ENCODE results near the gene PTPRN. TPM values are rescaled to one million over a fixed set of nuclear protein-coding genes. Genes with fewer than 3 reads are reported as not detected.

Gene PTPRN
- total and polyA plus RNA-seq, 3 experiments from 2014 or later, result 0.11 TPM; not detected in 2

GRCh38 chr2:219296142-219296541, 13.1 kb downstream of the PTPRN start:
- H3K4me3 Mint-ChIP-seq, result no peak overlapping the region
- Histone ChIP-seq H3K27me3 (ENCODE audit: insufficient read depth, low read length, poor library complexity, severe bottlenecking) (peaks cover 4% of the 10 kb centered on the region), H3K4me3 (ENCODE audit: low read length) (no peak overlapping the region), H3K27ac (ENCODE audit: low read depth, low read length) (no peak overlapping the region), H3K4me1 (ENCODE audit: insufficient read depth, low read length) (peaks cover 22% of the 10 kb centered on the region), H3K36me3 (ENCODE audit: insufficient read depth, low read length) (no peaks in the 10 kb centered on the region), H3K9me3 (ENCODE audit: low read length) (no peaks in the 10 kb centered on the region)
- DNase-seq, result no peak
- H3K4me1 Mint-ChIP-seq, result peaks cover 10 to 21% (median 16%) of the 10 kb centered on the region in 3 donors
- CTCF ChIA-PET, result interaction anchor here (1.5 to 7.4 kb wide), 13 partner anchors 16 to 241 kb away, joined by 7 to 258 read pairs (median 35); partner anchors contain the start of genes ABCB6, ANKZF1, ATG9A and CNPPD1
- POLR2A ChIA-PET, result no interaction called here
- H3K27ac Mint-ChIP-seq, result peak overlapping the region in 3 of 8 donors; percentile 68 to 93 (median 71)
- no peaks in the 10 kb centered on the region for H3K36me3 Mint-ChIP-seq
- H3K27me3 Mint-ChIP-seq, result peaks cover 11% of the 10 kb centered on the region in 2 donors
- H3K9me3 Mint-ChIP-seq, result no peaks in the 10 kb centered on the region

- peaks cover 4% of the 10 kb centered on the region for H3K27me3 ChIP-seq (ENCODE audit: insufficient read depth, low read length, poor library complexity, severe bottlenecking)
- H3K9me3 Mint-ChIP-seq, result no peaks in the 10 kb centered on the region
- no peaks in the 10 kb centered on the region for H3K36me3 Mint-ChIP-seq
- peak overlapping the region; percentile 54 to 81 (median 75) for H3K4me3 Mint-ChIP-seq
- no peaks in the 10 kb centered on the region for H3K9me3 ChIP-seq (ENCODE audit: low read length)
- no peaks in the 10 kb centered on the region for H3K36me3 ChIP-seq (ENCODE audit: insufficient read depth, low read length)
- peaks cover 10 to 21% (median 16%) of the 10 kb centered on the region in 3 donors for H3K4me1 Mint-ChIP-seq
- H3K27ac Mint-ChIP-seq, result peak overlapping the region in 7 of 8 donors; percentile 29 to 96 (median 86)
- ChIA-PET CTCF (interaction anchor here (0.5 to 7.4 kb wide), 55 partner anchors 9 to 298 kb away, joined by 3 to 258 read pairs (median 5); partner anchors contain the start of genes ABCB6, ANKZF1, ATG9A and CNPPD1), POLR2A (interaction anchor here (0.8 to 2.3 kb wide), 13 partner anchors 9 to 118 kb away, joined by 3 to 24 read pairs (median 5); partner anchors contain the start of genes ANKZF1, ATG9A, CNPPD1 and DNAJB2)
- peak overlapping the region; percentile 55 for H3K27ac ChIP-seq (ENCODE audit: low read depth, low read length)
- peak; percentile 83 to 92 (median 88) for DNase-seq
- peak overlapping the region; percentile 51 for H3K4me3 ChIP-seq (ENCODE audit: low read length)
- H3K4me1 ChIP-seq (ENCODE audit: insufficient read depth, low read length), result peaks cover 22% of the 10 kb centered on the region
- H3K27me3 Mint-ChIP-seq, result peaks cover 5 to 6% of the 10 kb centered on the region in 2 donors
Measured at GRCh38 chr2:219294356-219295351, 14.5 kb downstream of the PTPRN start.

GRCh38 chr2:219293736-219294231, 15.4 kb downstream of the PTPRN start:
- H3K9me3 ChIP-seq (ENCODE audit: low read length), result no peaks in the 10 kb centered on the region
- H3K4me1 ChIP-seq (ENCODE audit: insufficient read depth, low read length), result peaks cover 18% of the 10 kb centered on the region
- H3K4me1 Mint-ChIP-seq, result peaks cover 10 to 19% (median 16%) of the 10 kb centered on the region in 3 donors
- no peaks in the 10 kb centered on the region for H3K36me3 Mint-ChIP-seq
- DNase-seq, result no peak
- H3K36me3 ChIP-seq (ENCODE audit: insufficient read depth, low read length), result no peaks in the 10 kb centered on the region
- peaks cover under 1 to 2% of the 10 kb centered on the region in 2 donors for H3K27me3 Mint-ChIP-seq
- ChIA-PET CTCF (interaction anchor here (0.9 to 7.4 kb wide), 15 partner anchors 14 to 236 kb away, joined by 3 to 258 read pairs (median 17); partner anchors contain the start of genes ABCB6, ANKZF1, ATG9A and CNPPD1), POLR2A (interaction anchor here (0.6 to 2.3 kb wide), 4 partner anchors 9 to 117 kb away, joined by 4 to 24 read pairs (median 8); partner anchors contain the start of genes CNPPD1 and DNAJB2)
- H3K4me3 ChIP-seq (ENCODE audit: low read length), result no peak overlapping the region
- H3K4me3 Mint-ChIP-seq, result peak overlapping the region; percentile 27 to 79 (median 56)
- H3K9me3 Mint-ChIP-seq, result no peaks in the 10 kb centered on the region
- H3K27ac Mint-ChIP-seq, result peak overlapping the region in 6 of 8 donors; percentile 67 to 93 (median 86)
- no peak overlapping the region for H3K27ac ChIP-seq (ENCODE audit: low read depth, low read length)
- no peaks in the 10 kb centered on the region for H3K27me3 ChIP-seq (ENCODE audit: insufficient read depth, low read length, poor library complexity, severe bottlenecking)

GRCh38 chr2:219292616-219293015, 16.6 kb downstream of the PTPRN start:
- DNase-seq, result no peak
- ChIA-PET POLR2A (interaction anchor here (1.0 kb wide), 1 partner anchor 14 kb away, joined by 7 read pairs; no protein-coding TSS in a partner anchor), CTCF (interaction anchor here (1.4 to 7.4 kb wide), 5 partner anchors 13 to 235 kb away, joined by 5 to 258 read pairs (median 68); partner anchors contain the start of genes ABCB6, CNPPD1, DNAJB2 and GLB1L)
- no peak overlapping the region for H3K27ac ChIP-seq (ENCODE audit: low read depth, low read length)
- H3K4me3 Mint-ChIP-seq, result peak overlapping the region in 1 of 7 donors; percentile 24
- H3K4me3 ChIP-seq (ENCODE audit: low read length), result no peak overlapping the region
- H3K9me3 Mint-ChIP-seq, result no peaks in the 10 kb centered on the region
- no peaks in the 10 kb centered on the region for H3K27me3 Mint-ChIP-seq
- H3K36me3 ChIP-seq (ENCODE audit: insufficient read depth, low read length), result no peaks in the 10 kb centered on the region
- peak overlapping the region in 5 of 8 donors; percentile 33 to 87 (median 54) for H3K27ac Mint-ChIP-seq
- H3K9me3 ChIP-seq (ENCODE audit: low read length), result no peaks in the 10 kb centered on the region
- no peaks in the 10 kb centered on the region for H3K27me3 ChIP-seq (ENCODE audit: insufficient read depth, low read length, poor library complexity, severe bottlenecking)
- H3K4me1 ChIP-seq (ENCODE audit: insufficient read depth, low read length), result peaks cover 17% of the 10 kb centered on the region
- peaks cover 10 to 16% (median 16%) of the 10 kb centered on the region in 3 donors for H3K4me1 Mint-ChIP-seq
- H3K36me3 Mint-ChIP-seq, result no peaks in the 10 kb centered on the region

- H3K27ac Mint-ChIP-seq, result peak overlapping the region in 5 of 8 donors; percentile 8 to 78 (median 33)
- Histone ChIP-seq H3K4me1 (ENCODE audit: insufficient read depth, low read length) (peaks cover 12% of the 10 kb centered on the region), H3K27me3 (ENCODE audit: insufficient read depth, low read length, poor library complexity, severe bottlenecking) (no peaks in the 10 kb centered on the region), H3K27ac (ENCODE audit: low read depth, low read length) (no peak overlapping the region), H3K9me3 (ENCODE audit: low read length) (no peaks in the 10 kb centered on the region), H3K4me3 (ENCODE audit: low read length) (no peak overlapping the region), H3K36me3 (ENCODE audit: insufficient read depth, low read length) (no peaks in the 10 kb centered on the region)
- peaks cover 10 to 16% (median 16%) of the 10 kb centered on the region in 3 donors for H3K4me1 Mint-ChIP-seq
- no peak for DNase-seq
- no peaks in the 10 kb centered on the region for H3K9me3 Mint-ChIP-seq
- POLR2A ChIA-PET, result interaction anchor here (0.7 to 1.3 kb wide), 3 partner anchors 12 to 77 kb away, joined by 3 to 7 read pairs (median 4); no protein-coding TSS in a partner anchor
- no peaks in the 10 kb centered on the region for H3K36me3 Mint-ChIP-seq
- peak overlapping the region in 1 of 7 donors; percentile 24 for H3K4me3 Mint-ChIP-seq
- H3K27me3 Mint-ChIP-seq, result no peaks in the 10 kb centered on the region
- CTCF ChIA-PET, result interaction anchor here (0.8 to 7.4 kb wide), 4 partner anchors 12 to 119 kb away, joined by 3 to 258 read pairs (median 54); partner anchors contain the start of genes CNPPD1, DNAJB2, GLB1L and SLC23A3
Measured at GRCh38 chr2:219291910-219292490, 17.2 kb downstream of the PTPRN start.

- CTCF ChIA-PET, result interaction anchor here (0.8 to 7.4 kb wide), 5 partner anchors 12 to 119 kb away, joined by 3 to 258 read pairs (median 3); partner anchors contain the start of genes CNPPD1, DNAJB2, GLB1L and SLC23A3
Measured at GRCh38 chr2:219291394-219291793, 17.8 kb downstream of the PTPRN start.

More at GRCh38 chr2:219291394-219291793, 17.8 kb downstream of the PTPRN start:
- H3K4me3 Mint-ChIP-seq, result no peak overlapping the region
- Histone ChIP-seq H3K4me1 (ENCODE audit: insufficient read depth, low read length) (peaks cover 10% of the 10 kb centered on the region), H3K4me3 (ENCODE audit: low read length) (no peak overlapping the region), H3K27ac (ENCODE audit: low read depth, low read length) (no peak overlapping the region), H3K36me3 (ENCODE audit: insufficient read depth, low read length) (no peaks in the 10 kb centered on the region), H3K9me3 (ENCODE audit: low read length) (no peaks in the 10 kb centered on the region), H3K27me3 (ENCODE audit: insufficient read depth, low read length, poor library complexity, severe bottlenecking) (no peaks in the 10 kb centered on the region)
- peaks cover 10 to 18% (median 16%) of the 10 kb centered on the region in 3 donors for H3K4me1 Mint-ChIP-seq
- POLR2A ChIA-PET, result interaction anchor here (0.6 to 1.3 kb wide), 3 partner anchors 11 to 77 kb away, joined by 3 to 4 read pairs (median 3); no protein-coding TSS in a partner anchor
- peaks cover 0 to 5% (median 0%) of the 10 kb centered on the region in 3 donors for H3K36me3 Mint-ChIP-seq
- no peaks in the 10 kb centered on the region for H3K9me3 Mint-ChIP-seq
- no peak for DNase-seq
- no peaks in the 10 kb centered on the region for H3K27me3 Mint-ChIP-seq
- peak overlapping the region in 2 of 8 donors; percentile 47 to 58 for H3K27ac Mint-ChIP-seq

All from CD8-positive, alpha-beta memory T cell (primary cell).